ENCODE measurements around the gene ZNF106.

The ZNF106 gene

GRCh38 chr15:42364529-42364928 lies 126.4 kb downstream of the ZNF106 start:
- no peak for DNase-seq

- no peak for DNase-seq
Measured at GRCh38 chr15:42363942-42364341, 127.0 kb downstream of the ZNF106 start.

GRCh38 chr15:42363487-42363886 lies 127.5 kb downstream of the ZNF106 start:
- DNase-seq: no peak

Data from femur (tissue), 1 donor.